Liver (tissue), 9 donors: Measurements from ENCODE around the gene CREBBP. TPM values are rescaled to one million over a fixed set of nuclear protein-coding genes. Genes with fewer than 3 reads are reported as not detected.

Experiments
- DNase-seq: peaks from one replicate; pipeline ENCODE4 v3.0.0-alpha.2; 2017; ENCODE audit warnings: low spot score
- H3K27ac ChIP-seq, 2 donors: one replicate each; pipeline ENCODE4 v1.7.0; 2013; ENCODE audit warnings: inconsistent platforms in 2 of 2, low read length in 2 of 2, control low read depth in 1 of 2, low read depth in 1 of 2, mild to moderate bottlenecking in 1 of 2
- H3K27me3 ChIP-seq, 4 donors: one replicate each; pipeline versions ENCODE4 v1.6.1 to v1.7.0; 2013; ENCODE audit warnings: low read length in 3 of 4, inconsistent platforms in 1 of 4, mild to moderate bottlenecking in 1 of 4, moderate library complexity in 1 of 4; ENCODE audit not compliant: control insufficient read depth in 4 of 4, insufficient read depth in 4 of 4
- H3K36me3 ChIP-seq, 4 donors: one replicate each; pipeline versions ENCODE4 v1.6.1 to v1.7.0; 2013; ENCODE audit warnings: low read length in 3 of 4, mild to moderate bottlenecking in 3 of 4, low read depth in 1 of 4, moderate library complexity in 1 of 4; ENCODE audit not compliant: control insufficient read depth in 4 of 4, insufficient read depth in 3 of 4
- H3K4me1 ChIP-seq, 4 donors: one replicate each; pipeline versions ENCODE4 v1.6.1 to v1.7.0; 2013; ENCODE audit warnings: low read length in 3 of 4, mild to moderate bottlenecking in 3 of 4, moderate library complexity in 1 of 4; ENCODE audit not compliant: control insufficient read depth in 4 of 4, insufficient read depth in 4 of 4
- H3K4me3 ChIP-seq, 3 donors: one replicate each; pipeline versions ENCODE4 v1.6.1 to v1.7.0; 2013; ENCODE audit warnings: low read length in 3 of 3, control low read depth in 1 of 3, low read depth in 1 of 3, mild to moderate bottlenecking in 1 of 3
- H3K9ac ChIP-seq, 2 donors: one replicate each; pipeline ENCODE4 v1.7.0; 2013; ENCODE audit warnings: low read length in 2 of 2, mild to moderate bottlenecking in 2 of 2, moderate library complexity in 2 of 2, control low read depth in 1 of 2, low read depth in 1 of 2
- H3K9me3 ChIP-seq, 4 donors: one replicate each; pipeline versions ENCODE4 v1.6.1 to v1.7.0; 2013; ENCODE audit warnings: low read length in 3 of 4; ENCODE audit not compliant: control insufficient read depth in 4 of 4
- EGR1 ChIP-seq, 2 donors: IDR thresholded peaks; 2 replicates each; pipeline ENCODE4 v1.6.1; 2016 to 2018; ENCODE audit warnings: antibody characterized with exemption in 2 of 2, low read depth in 2 of 2
- FOXA1 ChIP-seq: IDR thresholded peaks from 2 replicates; pipeline ENCODE4 v1.6.1; 2016; ENCODE audit warnings: antibody characterized with exemption
- FOXA2 ChIP-seq: IDR thresholded peaks from 2 replicates; pipeline ENCODE4 v1.6.1; 2016; ENCODE audit warnings: antibody characterized with exemption
- GABPA ChIP-seq, 2 donors: IDR thresholded peaks in 1 of 2; conservative IDR thresholded peaks in 1 of 2; 2 replicates each; pipeline ENCODE4 v1.6.1; 2016; ENCODE audit warnings: antibody characterized with exemption in 2 of 2, mild to moderate bottlenecking in 1 of 2, moderate library complexity in 1 of 2
- HNF4A ChIP-seq, 2 donors: conservative IDR thresholded peaks; 2 replicates each; pipeline ENCODE4 v1.6.1; 2016; ENCODE audit warnings: antibody characterized with exemption in 2 of 2, mild to moderate bottlenecking in 2 of 2
- HNF4G ChIP-seq: IDR thresholded peaks from 2 replicates; pipeline ENCODE4 v1.6.1; 2016; ENCODE audit warnings: antibody characterized with exemption
- JUND ChIP-seq, 2 donors: IDR thresholded peaks; 2 replicates each; pipeline ENCODE4 v1.6.1; 2016; ENCODE audit warnings: antibody characterized with exemption in 2 of 2
- NR2F2 ChIP-seq: IDR thresholded peaks from 2 replicates; pipeline ENCODE4 v1.6.1; 2016; ENCODE audit warnings: antibody characterized with exemption
- RAD21 ChIP-seq, 2 donors: IDR thresholded peaks; 2 replicates each; pipeline ENCODE4 v1.6.1; 2016; ENCODE audit warnings: antibody characterized with exemption in 2 of 2, mild to moderate bottlenecking in 2 of 2
- RXRA ChIP-seq, 2 donors: IDR thresholded peaks; 2 replicates each; pipeline ENCODE4 v1.6.1; 2017 to 2018; ENCODE audit warnings: antibody characterized with exemption in 2 of 2, mild to moderate bottlenecking in 1 of 2
- SP1 ChIP-seq: IDR thresholded peaks from 2 replicates; pipeline ENCODE4 v1.6.1; 2018; ENCODE audit warnings: antibody characterized with exemption, mild to moderate bottlenecking
- TAF1 ChIP-seq: conservative IDR thresholded peaks from 2 replicates; pipeline ENCODE4 v1.6.1; 2016; ENCODE audit warnings: antibody characterized with exemption, mild to moderate bottlenecking
- YY1 ChIP-seq: IDR thresholded peaks from 2 replicates; pipeline ENCODE4 v1.6.1; 2016; ENCODE audit warnings: antibody characterized with exemption, mild to moderate bottlenecking
- WGBS: extraction: QIAGEN DNeasy Blood & Tissue Kit; methylation state at CpG from one replicate; pipeline ENCODE4 v1.1.7; 2013; 5-methylcytosine and 5-hydroxymethylcytosine counted together
- polyA plus RNA-seq, 2 donors: library from polyadenylated mRNA; stranded (reverse) in 1 of 2; unstranded in 1 of 2; fragments of 200-250 nt in 1 of 2; fragments of >200 nt in 1 of 2; fragmentation: Nextera tagmentation in 1 of 2; extraction: Ambion mirVana in 1 of 2; gene quantifications; one replicate each; pipeline versions ENCODE4 v1.2.1 to v1.2.3, GENCODE V29; 2013 to 2015
- total RNA-seq, 2 donors: library from RNA; depleted of rRNA; stranded (reverse); fragments of >200 nt; gene quantifications; one replicate each; pipeline ENCODE4 v1.2.3, GENCODE V29; 2014
- TF ChIP-seq, protein P1 (sequence below): IDR thresholded peaks from 2 replicates; pipeline ENCODE4 v1.6.1; 2016; ENCODE audit warnings: antibody characterized with exemption
- TF ChIP-seq, protein P2 (sequence below): IDR thresholded peaks from 2 replicates; pipeline ENCODE4 v1.6.1; 2016; ENCODE audit warnings: antibody characterized with exemption
- TF ChIP-seq, protein P3 (sequence below): fragments of 150-350 bp; IDR thresholded peaks from 2 replicates; pipeline ENCODE4 v1.5.1; 2017; ENCODE audit warnings: improper control_type of control experiment, low read depth, low read length; ENCODE audit not compliant: missing input control
- TF ChIP-seq, protein P4 (sequence below): IDR thresholded peaks from 2 replicates; pipeline ENCODE4 v1.6.1; 2016; ENCODE audit warnings: antibody characterized with exemption
- donor health status: healthy.
- donor health status: healthy.
- donor health status: healthy.
- donor health status: healthy.
- donor health status: healthy.

The CREBBP gene
- total and polyA plus RNA-seq, 4 donors: 7.0 to 25.8 (median 19.5) TPM

DNA sequence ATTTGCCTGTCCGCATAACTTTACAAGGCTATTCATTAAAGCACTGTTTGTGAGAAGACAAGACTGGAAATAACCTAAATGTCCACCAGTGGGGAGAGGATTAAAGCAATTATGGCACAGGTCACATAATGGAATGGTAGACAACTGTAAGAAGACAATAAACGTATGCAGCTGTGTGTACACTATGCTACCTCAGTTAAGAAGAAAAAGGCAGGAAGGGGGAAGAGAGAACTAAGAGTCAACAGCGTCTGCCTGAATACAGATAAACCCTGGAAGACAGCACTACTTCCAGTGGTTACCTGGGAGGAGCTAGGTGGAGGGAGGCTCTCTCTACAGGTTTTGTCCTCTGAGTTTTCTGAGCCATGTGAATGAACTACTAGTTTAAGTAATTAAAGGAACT, 15.3 kb downstream of the CREBBP start:
- Histone ChIP-seq H3K4me1 (peaks cover 9 to 35% (median 22%) of the 10 kb centered on the region in 4 donors), H3K27ac (no peak overlapping the region), H3K9me3 (no peaks in the 10 kb centered on the region), H3K27me3 (no peaks in the 10 kb centered on the region), H3K9ac (no peak overlapping the region), H3K36me3 (no peaks in the 10 kb centered on the region), H3K4me3 (no peak overlapping the region)
- WGBS: 79% methylated on average over 3 of the region's 3 CpGs
- no peak for DNase-seq
- TF ChIP-seq, protein P1, sequence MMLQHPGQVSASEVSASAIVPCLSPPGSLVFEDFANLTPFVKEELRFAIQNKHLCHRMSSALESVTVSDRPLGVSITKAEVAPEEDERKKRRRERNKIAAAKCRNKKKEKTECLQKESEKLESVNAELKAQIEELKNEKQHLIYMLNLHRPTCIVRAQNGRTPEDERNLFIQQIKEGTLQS: no peak
- TF ChIP-seq TAF1: no peak
- TF ChIP-seq, protein P2, sequence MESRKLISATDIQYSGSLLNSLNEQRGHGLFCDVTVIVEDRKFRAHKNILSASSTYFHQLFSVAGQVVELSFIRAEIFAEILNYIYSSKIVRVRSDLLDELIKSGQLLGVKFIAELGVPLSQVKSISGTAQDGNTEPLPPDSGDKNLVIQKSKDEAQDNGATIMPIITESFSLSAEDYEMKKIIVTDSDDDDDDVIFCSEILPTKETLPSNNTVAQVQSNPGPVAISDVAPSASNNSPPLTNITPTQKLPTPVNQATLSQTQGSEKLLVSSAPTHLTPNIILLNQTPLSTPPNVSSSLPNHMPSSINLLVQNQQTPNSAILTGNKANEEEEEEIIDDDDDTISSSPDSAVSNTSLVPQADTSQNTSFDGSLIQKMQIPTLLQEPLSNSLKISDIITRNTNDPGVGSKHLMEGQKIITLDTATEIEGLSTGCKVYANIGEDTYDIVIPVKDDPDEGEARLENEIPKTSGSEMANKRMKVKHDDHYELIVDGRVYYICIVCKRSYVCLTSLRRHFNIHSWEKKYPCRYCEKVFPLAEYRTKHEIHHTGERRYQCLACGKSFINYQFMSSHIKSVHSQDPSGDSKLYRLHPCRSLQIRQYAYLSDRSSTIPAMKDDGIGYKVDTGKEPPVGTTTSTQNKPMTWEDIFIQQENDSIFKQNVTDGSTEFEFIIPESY: no peak
- no peak for TF ChIP-seq HNF4A (conservative IDR thresholded peaks at IDR 0.05)
- TF ChIP-seq EGR1 (IDR thresholded peaks at IDR 0.05; ENCODE audit: low read depth in 2 of 2): no peak
- TF ChIP-seq JUND (IDR thresholded peaks at IDR 0.05): no peak
- TF ChIP-seq YY1: no peak
- TF ChIP-seq, protein P3, sequence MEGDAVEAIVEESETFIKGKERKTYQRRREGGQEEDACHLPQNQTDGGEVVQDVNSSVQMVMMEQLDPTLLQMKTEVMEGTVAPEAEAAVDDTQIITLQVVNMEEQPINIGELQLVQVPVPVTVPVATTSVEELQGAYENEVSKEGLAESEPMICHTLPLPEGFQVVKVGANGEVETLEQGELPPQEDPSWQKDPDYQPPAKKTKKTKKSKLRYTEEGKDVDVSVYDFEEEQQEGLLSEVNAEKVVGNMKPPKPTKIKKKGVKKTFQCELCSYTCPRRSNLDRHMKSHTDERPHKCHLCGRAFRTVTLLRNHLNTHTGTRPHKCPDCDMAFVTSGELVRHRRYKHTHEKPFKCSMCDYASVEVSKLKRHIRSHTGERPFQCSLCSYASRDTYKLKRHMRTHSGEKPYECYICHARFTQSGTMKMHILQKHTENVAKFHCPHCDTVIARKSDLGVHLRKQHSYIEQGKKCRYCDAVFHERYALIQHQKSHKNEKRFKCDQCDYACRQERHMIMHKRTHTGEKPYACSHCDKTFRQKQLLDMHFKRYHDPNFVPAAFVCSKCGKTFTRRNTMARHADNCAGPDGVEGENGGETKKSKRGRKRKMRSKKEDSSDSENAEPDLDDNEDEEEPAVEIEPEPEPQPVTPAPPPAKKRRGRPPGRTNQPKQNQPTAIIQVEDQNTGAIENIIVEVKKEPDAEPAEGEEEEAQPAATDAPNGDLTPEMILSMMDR: no peak
- no peak for TF ChIP-seq SP1
- no peak for TF ChIP-seq NR2F2
- no peak for TF ChIP-seq RXRA (IDR thresholded peaks at IDR 0.05)
- TF ChIP-seq FOXA1: no peak
- TF ChIP-seq, protein P4, sequence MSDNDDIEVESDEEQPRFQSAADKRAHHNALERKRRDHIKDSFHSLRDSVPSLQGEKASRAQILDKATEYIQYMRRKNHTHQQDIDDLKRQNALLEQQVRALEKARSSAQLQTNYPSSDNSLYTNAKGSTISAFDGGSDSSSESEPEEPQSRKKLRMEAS: no peak
- TF ChIP-seq HNF4G: no peak

DNA sequence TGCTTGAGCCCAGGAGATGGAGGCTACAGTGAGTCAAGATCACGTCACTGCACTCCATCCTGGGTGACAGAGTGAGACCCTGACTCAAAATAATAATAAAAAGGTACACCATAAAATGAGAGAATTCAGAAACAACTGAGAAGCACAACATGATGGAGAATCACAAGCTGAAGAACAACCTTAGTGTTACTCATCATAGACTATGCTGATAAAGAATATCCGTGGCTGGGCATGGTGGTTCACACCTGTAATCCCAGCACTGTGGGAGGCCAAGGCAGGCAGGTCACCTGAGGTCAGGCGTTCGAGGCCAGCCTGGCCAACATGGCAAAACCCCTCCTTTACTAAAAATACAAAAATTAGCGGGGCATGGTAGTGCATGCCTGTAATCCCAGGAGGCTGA, 16.0 kb downstream of the CREBBP start:
- no peak overlapping the region for H3K27ac ChIP-seq
- no peak overlapping the region for H3K4me3 ChIP-seq
- H3K9ac ChIP-seq: no peak overlapping the region
- no peaks in the 10 kb centered on the region for H3K9me3 ChIP-seq
- no peaks in the 10 kb centered on the region for H3K36me3 ChIP-seq
- 79% methylated on average over 5 of the region's 5 CpGs for WGBS
- peaks cover 9 to 32% (median 22%) of the 10 kb centered on the region in 4 donors for H3K4me1 ChIP-seq
- TF ChIP-seq, protein P1: no peak
- TF ChIP-seq, protein P3: no peak
- TF ChIP-seq GABPA (IDR thresholded peaks at IDR 0.05 in 1 of 2, conservative IDR thresholded peaks at IDR 0.05 in 1 of 2) (no peak), SP1 (no peak), RXRA (IDR thresholded peaks at IDR 0.05) (no peak), TAF1 (no peak), JUND (IDR thresholded peaks at IDR 0.05) (no peak), NR2F2 (no peak), FOXA2 (no peak), HNF4G (no peak), EGR1 (IDR thresholded peaks at IDR 0.05; ENCODE audit: low read depth in 2 of 2) (no peak), YY1 (no peak), RAD21 (IDR thresholded peaks at IDR 0.05) (no peak)
- TF ChIP-seq, protein P4: no peak
- H3K27me3 ChIP-seq: no peaks in the 10 kb centered on the region
- DNase-seq: no peak
